ENCODE data around the gene EEF1E1.

GRCh38 chr6:8057263-8057662 is 45.1 kb downstream of the EEF1E1 start:
- TF ChIP-seq, protein P1, sequence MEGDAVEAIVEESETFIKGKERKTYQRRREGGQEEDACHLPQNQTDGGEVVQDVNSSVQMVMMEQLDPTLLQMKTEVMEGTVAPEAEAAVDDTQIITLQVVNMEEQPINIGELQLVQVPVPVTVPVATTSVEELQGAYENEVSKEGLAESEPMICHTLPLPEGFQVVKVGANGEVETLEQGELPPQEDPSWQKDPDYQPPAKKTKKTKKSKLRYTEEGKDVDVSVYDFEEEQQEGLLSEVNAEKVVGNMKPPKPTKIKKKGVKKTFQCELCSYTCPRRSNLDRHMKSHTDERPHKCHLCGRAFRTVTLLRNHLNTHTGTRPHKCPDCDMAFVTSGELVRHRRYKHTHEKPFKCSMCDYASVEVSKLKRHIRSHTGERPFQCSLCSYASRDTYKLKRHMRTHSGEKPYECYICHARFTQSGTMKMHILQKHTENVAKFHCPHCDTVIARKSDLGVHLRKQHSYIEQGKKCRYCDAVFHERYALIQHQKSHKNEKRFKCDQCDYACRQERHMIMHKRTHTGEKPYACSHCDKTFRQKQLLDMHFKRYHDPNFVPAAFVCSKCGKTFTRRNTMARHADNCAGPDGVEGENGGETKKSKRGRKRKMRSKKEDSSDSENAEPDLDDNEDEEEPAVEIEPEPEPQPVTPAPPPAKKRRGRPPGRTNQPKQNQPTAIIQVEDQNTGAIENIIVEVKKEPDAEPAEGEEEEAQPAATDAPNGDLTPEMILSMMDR (conservative IDR thresholded peaks at IDR 0.05 in 1 of 2, IDR thresholded peaks at IDR 0.05 in 1 of 2; ENCODE audit: low read depth in 1 of 2, low read length in 2 of 2) = no peak
- TF ChIP-seq EZH2 (IDR thresholded peaks at IDR 0.05; ENCODE audit: low read length, missing control alignments) = no peak

Measured in fibroblast of lung (primary cell).